ENCODE measurements around the gene HEXB. TPM values are rescaled to one million over a fixed set of nuclear protein-coding genes. Genes with fewer than 3 reads are reported as not detected.

The HEXB gene
- total RNA-seq, 4 donors from 2014 or later: 26.7 to 76.4 (median 62.1) TPM

GRCh38 chr5:74641735-74642542 lies 43.1 kb upstream of the HEXB start:
- Histone ChIP-seq H3K4me1 (peaks cover 0 to 62% (median 14%) of the 10 kb centered on the region in 3 donors), H3K4me3 (peak overlapping the region; percentile 54 to 82 (median 78))
- DNase-seq: no peak

GRCh38 chr5:74642543-74642863 lies 42.5 kb upstream of the HEXB start:
- Histone ChIP-seq H3K27me3 (no peaks in the 10 kb centered on the region), H3K9me3 (no peaks in the 10 kb centered on the region), H3K36me3 (no peaks in the 10 kb centered on the region), H3K4me1 (peaks cover 0 to 60% (median 14%) of the 10 kb centered on the region in 3 donors), H3K4me3 (no peak overlapping the region), H3K27ac (peak overlapping the region in 3 of 4 donors; percentile 36 to 90 (median 89))
- intact Hi-C loops (cut with DNase I): loop anchor here (10.0 kb wide), 1 partner anchor 608 kb away; no protein-coding TSS in a partner anchor
- TF ChIP-seq POLR2A (IDR thresholded peaks at IDR 0.05): no peak
- no peak for DNase-seq
- 63 to 72% methylated on average over 6 of the region's 6 CpGs for WGBS, 2 donors

More at GRCh38 chr5:74641735-74642542, 43.1 kb upstream of the HEXB start:
- H3K27ac ChIP-seq: peak overlapping the region; percentile 78 to 90 (median 88)
- no peaks in the 10 kb centered on the region for H3K9me3 ChIP-seq
- no peaks in the 10 kb centered on the region for H3K36me3 ChIP-seq
- no peak for TF ChIP-seq POLR2A (IDR thresholded peaks at IDR 0.05)
- peak; percentile 29 to 75 (median 61) for TF ChIP-seq CTCF (IDR thresholded peaks at IDR 0.05)
- intact Hi-C loops (cut with DNase I): loop anchor here (10.0 kb wide), 1 partner anchor 607 kb away; no protein-coding TSS in a partner anchor
- 5 to 8% methylated on average over 22 to 26 of the region's 28 CpGs for WGBS, 2 donors
- no peaks in the 10 kb centered on the region for H3K27me3 ChIP-seq

- TF ChIP-seq CTCF (IDR thresholded peaks at IDR 0.05) (no peak), POLR2A (IDR thresholded peaks at IDR 0.05) (no peak)
- Histone ChIP-seq H3K27me3 (no peaks in the 10 kb centered on the region), H3K4me3 (no peak overlapping the region), H3K36me3 (no peaks in the 10 kb centered on the region), H3K4me1 (peaks cover 0 to 54% (median 12%) of the 10 kb centered on the region in 3 donors), H3K9me3 (no peaks in the 10 kb centered on the region), H3K27ac (peak overlapping the region in 2 of 4 donors; percentile 42 to 57)
- 30 to 36% methylated on average over 4 of the region's 4 CpGs for WGBS, 2 donors
- intact Hi-C loops (cut with DNase I): loop anchor here (10.0 kb wide), 1 partner anchor 608 kb away; no protein-coding TSS in a partner anchor
- DNase-seq: no peak
These were observed 41.9 kb upstream of the HEXB start for GRCh38 chr5:74643111-74643562.

GRCh38 chr5:74647096-74647495 lies 37.9 kb upstream of the HEXB start:
- Histone ChIP-seq H3K9me3 (no peaks in the 10 kb centered on the region), H3K4me3 (no peak overlapping the region), H3K27ac (no peak overlapping the region), H3K27me3 (no peaks in the 10 kb centered on the region), H3K36me3 (no peaks in the 10 kb centered on the region), H3K4me1 (peaks cover 0 to 29% (median 5%) of the 10 kb centered on the region in 3 donors)
- intact Hi-C loops (cut with DNase I): loop anchor here (5.0 to 10.0 kb wide), 2 partner anchors 612 to 745 kb away; no protein-coding TSS in a partner anchor
- WGBS, 2 donors: 30 to 44% methylated on average over 1 of the region's 1 CpG
- DNase-seq: no peak
- TF ChIP-seq CTCF (IDR thresholded peaks at IDR 0.05) (no peak), POLR2A (IDR thresholded peaks at IDR 0.05) (no peak)

- intact Hi-C loops (cut with DNase I): loop anchor here (5.0 to 10.0 kb wide), 2 partner anchors 614 to 747 kb away; no protein-coding TSS in a partner anchor
- WGBS, 2 donors: 0 to 2% methylated on average over 4 to 6 of the region's 6 CpGs
- Histone ChIP-seq H3K27ac (no peak overlapping the region), H3K27me3 (no peaks in the 10 kb centered on the region), H3K4me3 (no peak overlapping the region), H3K4me1 (peaks cover 0 to 15% (median 2%) of the 10 kb centered on the region in 3 donors), H3K9me3 (no peaks in the 10 kb centered on the region), H3K36me3 (no peaks in the 10 kb centered on the region)
- no peak for DNase-seq
- TF ChIP-seq CTCF (IDR thresholded peaks at IDR 0.05): peak in 5 of 6 experiments; percentile 64 to 80 (median 74)
- TF ChIP-seq POLR2A (IDR thresholded peaks at IDR 0.05): no peak
These were observed 36.2 kb upstream of the HEXB start for GRCh38 chr5:74648835-74649293.
